Measurements from ENCODE around the gene CRMP1. TPM values are rescaled to one million over a fixed set of nuclear protein-coding genes. Genes with fewer than 3 reads are reported as not detected.

The CRMP1 gene
- total RNA-seq, 4 donors from 2014 or later, result 0.28 to 1.9 (median 0.44) TPM; not detected in 1

GRCh38 chr4:5804656-5805055 lies 88.2 kb downstream of the CRMP1 start:
- TF ChIP-seq CTCF (IDR thresholded peaks at IDR 0.05), result no peak
- no peak for ATAC-seq (ENCODE audit: low FRiP score)
- DNase-seq (ENCODE audit: low spot score), result no peak

- TF ChIP-seq CTCF (IDR thresholded peaks at IDR 0.05), result no peak
- ATAC-seq (ENCODE audit: low FRiP score) (no peak), DNase-seq (ENCODE audit: low spot score) (no peak)
These were observed 90.3 kb downstream of the CRMP1 start for GRCh38 chr4:5802565-5802964.

GRCh38 chr4:5801696-5802095 lies 91.2 kb downstream of the CRMP1 start:
- no peak for ATAC-seq (ENCODE audit: low FRiP score)
- no peak for TF ChIP-seq CTCF (IDR thresholded peaks at IDR 0.05)
- no peak for DNase-seq (ENCODE audit: low spot score)

- ATAC-seq (ENCODE audit: low FRiP score) (no peak), DNase-seq (ENCODE audit: low spot score) (no peak)
- TF ChIP-seq CTCF (IDR thresholded peaks at IDR 0.05), result no peak
These were observed 92.4 kb downstream of the CRMP1 start for GRCh38 chr4:5800496-5800895.

- no peak for TF ChIP-seq CTCF (IDR thresholded peaks at IDR 0.05)
- no peak for DNase-seq (ENCODE audit: low spot score)
- no peak for ATAC-seq (ENCODE audit: low FRiP score)
These were observed 93.5 kb downstream of the CRMP1 start for GRCh38 chr4:5799406-5799805.

- ATAC-seq (ENCODE audit: low FRiP score), result no peak
- TF ChIP-seq CTCF (IDR thresholded peaks at IDR 0.05), result no peak
- DNase-seq (ENCODE audit: low spot score), result no peak
These were observed 93.9 kb downstream of the CRMP1 start for GRCh38 chr4:5798946-5799345.

- no peak for TF ChIP-seq CTCF (IDR thresholded peaks at IDR 0.05)
- ATAC-seq (ENCODE audit: low FRiP score) (no peak), DNase-seq (ENCODE audit: low spot score) (no peak)
These were observed 94.4 kb downstream of the CRMP1 start for GRCh38 chr4:5798462-5798861.

All from omental fat pad (tissue), 4 donors.